HepG2 (cell line): ENCODE data around the gene TJP1. TPM values are rescaled to one million over a fixed set of nuclear protein-coding genes. Genes with fewer than 3 reads are reported as not detected.

ENCODE experiments used
- AKNA ChIP-seq: sonication (generic); formaldehyde crosslinking; IDR thresholded peaks from 2 replicates; pipeline ENCODE4 v1.4.0; 2020; ENCODE audit warnings: missing genetic modification reagents, borderline replicate concordance
- ARID5B ChIP-seq: IDR thresholded peaks from 2 replicates; pipeline ENCODE4 v1.4.0; 2020; ENCODE audit warnings: mild to moderate bottlenecking, missing genetic modification reagents
- DZIP1 ChIP-seq: sonication (generic); formaldehyde crosslinking; IDR thresholded peaks from 2 replicates; pipeline ENCODE4 v1.5.0; 2020; ENCODE audit warnings: mild to moderate bottlenecking, missing genetic modification reagents
- ERF ChIP-seq: IDR thresholded peaks from 2 replicates; pipeline ENCODE4 v1.6.1; 2018; ENCODE audit warnings: missing biosample characterization, missing genetic modification reagents
- KDM2A ChIP-seq: sonication (generic); formaldehyde crosslinking; IDR thresholded peaks from 2 replicates; pipeline ENCODE4 v1.4.0; 2020; ENCODE audit warnings: low read depth, missing genetic modification reagents, borderline replicate concordance
- KLF9 ChIP-seq: IDR thresholded peaks from 2 replicates; pipeline ENCODE4 v1.6.1; 2016; ENCODE audit warnings: low read depth
- KMT2A ChIP-seq: sonication (generic); formaldehyde crosslinking; IDR thresholded peaks from 2 replicates; pipeline ENCODE4 v1.4.0; 2020; ENCODE audit warnings: missing genetic modification reagents
- NR0B2 ChIP-seq: sonication (generic); formaldehyde crosslinking; IDR thresholded peaks from 2 replicates; pipeline ENCODE4 v1.4.0; 2020; ENCODE audit warnings: mild to moderate bottlenecking, missing genetic modification reagents
- PHF8 ChIP-seq: sonication (generic); formaldehyde crosslinking; IDR thresholded peaks from 2 replicates; pipeline ENCODE4 v1.5.0; 2020; ENCODE audit warnings: missing genetic modification reagents
- SNRNP70 ChIP-seq: fragments of 200-400 bp; formaldehyde crosslinking; IDR thresholded peaks from 2 replicates; pipeline ENCODE4 v1.6.1; 2017; ENCODE audit warnings: mild to moderate bottlenecking, low read depth, low read length, moderate library complexity
- ZBTB20 ChIP-seq: sonication (generic); formaldehyde crosslinking; IDR thresholded peaks from 2 replicates; pipeline ENCODE4 v1.8.1; 2023; ENCODE audit warnings: missing genetic modification reagents, low read depth, mild to moderate bottlenecking, borderline replicate concordance
- ZHX1 ChIP-seq: sonication (generic); formaldehyde crosslinking; IDR thresholded peaks from 2 replicates; pipeline ENCODE4 v1.8.1; 2022; ENCODE audit warnings: low read depth, mild to moderate bottlenecking, missing genetic modification reagents
- ZNF678 ChIP-seq: sonication (generic); formaldehyde crosslinking; IDR thresholded peaks from 2 replicates; pipeline ENCODE4 v1.4.0; 2020; ENCODE audit warnings: mild to moderate bottlenecking, missing genetic modification reagents
- polyA plus RNA-seq, 8 experiments: library from polyadenylated mRNA; depleted of rRNA in 3 of 8; stranded (reverse) in 7 of 8; unstranded in 1 of 8; fragments of >200 nt; fragmentation: Illumina TruSeq in 4 of 8; extraction: Trizol in 4 of 8; gene quantifications; 2 replicates each; pipeline versions ENCODE4 v1.2.1 to v1.2.3, GENCODE V29; 2011 to 2016; ENCODE audit warnings: low read depth in 4 of 8, missing spikeins in 1 of 8, mixed read lengths in 1 of 8; ENCODE audit not compliant: insufficient read depth in 1 of 8
- total RNA-seq, 5 experiments: library from RNA; depleted of rRNA; stranded (reverse); fragments of >200 nt; fragmentation: Illumina TruSeq; extraction: Trizol; gene quantifications; 2 replicates each; pipeline ENCODE4 v1.2.3, GENCODE V29; 2016; ENCODE audit warnings: low read depth in 1 of 5

Gene TJP1
- total and polyA plus RNA-seq, 2 of the 13 experiments (the other 11 are each of a cell fraction or from before 2014, with no cell fraction given), result 25.9 to 27.1 TPM

GRCh38 chr15:29821416-29822099, 710 bp downstream of the TJP1 start (continued):
- TF ChIP-seq AKNA (no peak), ZBTB20 (CRISPR knock-in tag) (no peak), PHF8 (peak; percentile 31), SNRNP70 (no peak), NR0B2 (CRISPR knock-in tag) (no peak), KLF9 (CRISPR knock-in tag) (no peak), ZHX1 (CRISPR knock-in tag) (no peak), KMT2A (CRISPR knock-in tag) (no peak; the same call in 1 of the 2 replicates), KDM2A (CRISPR knock-in tag) (peak; percentile 43; the same call in 1 of the 2 replicates), DZIP1 (CRISPR knock-in tag) (no peak), ZNF678 (CRISPR knock-in tag) (no peak), ERF (CRISPR knock-in tag) (no peak), ARID5B (CRISPR knock-in tag) (peak; percentile 25; the same call in 1 of the 2 replicates)
